Calu3 (cell line): ENCODE results near the gene TNFAIP8. TPM values are rescaled to one million over a fixed set of nuclear protein-coding genes. Genes with fewer than 3 reads are reported as not detected.

Source experiments
- BruUV-seq: library from RNA; stranded (reverse); fragments of 400-500 nt; replicated peaks from 2 replicates; lab custom pipeline; 2021; lab: Mats Ljungman, UMichigan
- CTCF ChIA-PET: fragments of 300-600 bp; sonication (Branson Sonifier 250); formaldehyde crosslinking; loops from one replicate; lab custom pipeline; 2022; ENCODE audit warnings: antibody characterized with exemption; lab: Charles Lee
- DNase-seq: peaks from one replicate; pipeline ENCODE4 v3.0.0; 2022
- H3K27ac Mint-ChIP-seq: one replicate; pipeline ENCODE4 v1.8.0; 2022; ENCODE audit warnings: mixed read lengths; ENCODE audit not compliant: unreplicated experiment
- H3K27me3 Mint-ChIP-seq: one replicate; pipeline ENCODE4 v1.8.0; 2022; ENCODE audit warnings: mixed read lengths; ENCODE audit not compliant: unreplicated experiment
- H3K36me3 Mint-ChIP-seq: one replicate; pipeline ENCODE4 v1.8.0; 2022; ENCODE audit warnings: mild to moderate bottlenecking, moderate library complexity, mixed read lengths; ENCODE audit not compliant: insufficient read depth, unreplicated experiment
- H3K4me1 Mint-ChIP-seq: one replicate; pipeline ENCODE4 v1.8.0; 2022; ENCODE audit warnings: mild to moderate bottlenecking, low read depth, mixed read lengths; ENCODE audit not compliant: unreplicated experiment
- H3K4me3 Mint-ChIP-seq: one replicate; pipeline ENCODE4 v1.8.0; 2022; ENCODE audit warnings: mild to moderate bottlenecking, low read depth, moderate library complexity, mixed read lengths; ENCODE audit not compliant: unreplicated experiment
- H3K9me3 Mint-ChIP-seq: one replicate; pipeline ENCODE4 v1.8.0; 2022; ENCODE audit warnings: low read depth, mixed read lengths; ENCODE audit not compliant: unreplicated experiment
- intact Hi-C: fragments of 100-400 bp; cut with micrococcal nuclease; formaldehyde crosslinking; loops from one replicate; pipeline ENCODE4 v1.10.0; 2022; ENCODE audit not compliant: unreplicated experiment
- total RNA-seq: library from RNA; stranded (reverse); gene quantifications from 2 replicates; pipeline ENCODE4 v1.2.3, GENCODE V29; 2022
- TF ChIP-seq, protein P1 (sequence below): fragments of 200-600 bp; IDR thresholded peaks from one replicate; pipeline ENCODE4 v1.8.0; 2022; ENCODE audit warnings: antibody characterized with exemption; ENCODE audit not compliant: unreplicated experiment

TNFAIP8 gene
- total RNA-seq, 1 experiment from 2014 or later, result 30.6 TPM

DNA sequence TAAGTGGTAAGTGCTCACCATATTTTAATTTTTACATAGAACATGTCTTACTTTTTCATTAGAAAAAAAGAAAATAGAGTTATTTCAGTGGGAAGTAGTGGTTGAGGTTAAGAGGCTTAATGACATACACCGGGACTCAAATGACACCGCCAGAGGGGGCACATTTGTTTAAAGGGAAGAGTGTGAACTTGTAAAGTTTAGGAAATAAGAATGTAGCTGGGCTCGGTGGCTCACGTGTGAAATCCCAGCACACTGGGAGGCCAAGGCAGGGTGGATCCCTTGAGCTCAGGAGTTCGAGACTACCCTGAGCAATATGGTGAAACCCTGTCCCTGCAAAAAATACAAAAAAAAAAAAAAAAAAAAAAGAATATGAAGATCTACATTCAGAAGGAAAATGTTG, 43.4 kb upstream of the TNFAIP8 start:
- Mint-ChIP-seq H3K27me3 (no peaks in the 10 kb centered on the region), H3K4me3 (no peak overlapping the region), H3K4me1 (peaks cover 19% of the 10 kb centered on the region), H3K9me3 (no peaks in the 10 kb centered on the region), H3K27ac (no peak overlapping the region), H3K36me3 (no peaks in the 10 kb centered on the region)
- BruUV-seq, result no TSS peak
- TF ChIP-seq, protein P1, sequence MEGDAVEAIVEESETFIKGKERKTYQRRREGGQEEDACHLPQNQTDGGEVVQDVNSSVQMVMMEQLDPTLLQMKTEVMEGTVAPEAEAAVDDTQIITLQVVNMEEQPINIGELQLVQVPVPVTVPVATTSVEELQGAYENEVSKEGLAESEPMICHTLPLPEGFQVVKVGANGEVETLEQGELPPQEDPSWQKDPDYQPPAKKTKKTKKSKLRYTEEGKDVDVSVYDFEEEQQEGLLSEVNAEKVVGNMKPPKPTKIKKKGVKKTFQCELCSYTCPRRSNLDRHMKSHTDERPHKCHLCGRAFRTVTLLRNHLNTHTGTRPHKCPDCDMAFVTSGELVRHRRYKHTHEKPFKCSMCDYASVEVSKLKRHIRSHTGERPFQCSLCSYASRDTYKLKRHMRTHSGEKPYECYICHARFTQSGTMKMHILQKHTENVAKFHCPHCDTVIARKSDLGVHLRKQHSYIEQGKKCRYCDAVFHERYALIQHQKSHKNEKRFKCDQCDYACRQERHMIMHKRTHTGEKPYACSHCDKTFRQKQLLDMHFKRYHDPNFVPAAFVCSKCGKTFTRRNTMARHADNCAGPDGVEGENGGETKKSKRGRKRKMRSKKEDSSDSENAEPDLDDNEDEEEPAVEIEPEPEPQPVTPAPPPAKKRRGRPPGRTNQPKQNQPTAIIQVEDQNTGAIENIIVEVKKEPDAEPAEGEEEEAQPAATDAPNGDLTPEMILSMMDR, result no peak
- CTCF ChIA-PET, result interaction anchor here (0.6 to 1.7 kb wide), 3 partner anchors 9 to 1888 kb away, joined by 3 to 4 read pairs (median 4); no protein-coding TSS in a partner anchor
- no peak for DNase-seq
- intact Hi-C loops, result no loop called here

DNA sequence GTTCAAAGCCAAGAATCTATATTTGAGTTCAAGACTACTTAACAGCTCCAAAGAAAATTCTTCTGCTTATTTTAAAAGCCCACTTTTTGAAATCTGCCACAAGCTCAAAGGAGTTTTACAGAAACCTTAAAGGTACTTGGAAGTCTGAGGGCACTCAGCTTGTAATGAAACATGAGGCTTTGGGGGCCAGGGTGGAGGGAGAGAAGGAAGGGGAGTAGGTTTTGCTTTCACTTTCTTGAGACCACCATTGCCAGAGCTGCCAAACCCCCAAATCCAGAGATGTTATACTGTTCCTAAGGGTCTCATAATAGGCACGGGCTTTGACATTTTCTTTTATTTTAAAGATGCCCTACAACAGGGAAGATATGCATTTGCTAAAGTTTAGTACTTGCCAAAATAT, 42.6 kb upstream of the TNFAIP8 start:
- CTCF ChIA-PET, result interaction anchor here (1.0 to 1.7 kb wide), 2 partner anchors 10 kb away, joined by 3 to 4 read pairs; no protein-coding TSS in a partner anchor
- no peak overlapping the region for H3K27ac Mint-ChIP-seq
- TF ChIP-seq, protein P1, result no peak
- BruUV-seq, result no TSS peak
- no peak overlapping the region for H3K4me3 Mint-ChIP-seq
- peaks cover 15% of the 10 kb centered on the region for H3K4me1 Mint-ChIP-seq
- DNase-seq, result no peak
- H3K36me3 Mint-ChIP-seq, result no peaks in the 10 kb centered on the region
- no peaks in the 10 kb centered on the region for H3K9me3 Mint-ChIP-seq
- intact Hi-C loops, result no loop called here
- H3K27me3 Mint-ChIP-seq, result no peaks in the 10 kb centered on the region

GRCh38 chr5:119313658-119314605, 41.9 kb upstream of the TNFAIP8 start:
- H3K4me3 Mint-ChIP-seq, result no peak overlapping the region
- BruUV-seq, result no TSS peak
- CTCF ChIA-PET, result no interaction called here

GRCh38 chr5:119315516-119315949, 40.3 kb upstream of the TNFAIP8 start:
- H3K36me3 Mint-ChIP-seq, result no peaks in the 10 kb centered on the region
- DNase-seq, result peak; percentile 35
- H3K27ac Mint-ChIP-seq, result no peak overlapping the region
- H3K27me3 Mint-ChIP-seq, result no peaks in the 10 kb centered on the region
- intact Hi-C loops, result loop anchor here (1.0 kb wide), 1 partner anchor 97 kb away; no protein-coding TSS in a partner anchor
- no peaks in the 10 kb centered on the region for H3K4me1 Mint-ChIP-seq
- CTCF ChIA-PET, result interaction anchor here (0.7 to 1.8 kb wide), 11 partner anchors 8 to 189 kb away, joined by 3 to 9 read pairs (median 4); no protein-coding TSS in a partner anchor
- BruUV-seq, result no TSS peak
- H3K4me3 Mint-ChIP-seq, result no peak overlapping the region
- TF ChIP-seq, protein P1, result peak; percentile 25
- H3K9me3 Mint-ChIP-seq, result no peaks in the 10 kb centered on the region

More at GRCh38 chr5:119313658-119314605, 41.9 kb upstream of the TNFAIP8 start:
- Mint-ChIP-seq H3K4me1 (peaks cover 7% of the 10 kb centered on the region), H3K36me3 (no peaks in the 10 kb centered on the region), H3K9me3 (no peaks in the 10 kb centered on the region), H3K27me3 (no peaks in the 10 kb centered on the region), H3K27ac (no peak overlapping the region)
- intact Hi-C loops, result no loop called here
- DNase-seq, result no peak
- TF ChIP-seq, protein P1, result no peak
